Natural killer cell treated with Interleukin-12 subunit alpha and Interleukin-12 subunit beta and Interleukin-15 and Interleukin-18, amount 100 ng/mL, for 72 hours (primary cell): ENCODE results near the gene MACROD1. TPM values are rescaled to one million over a fixed set of nuclear protein-coding genes. Genes with fewer than 3 reads are reported as not detected.

Experiments used
- ATAC-seq, 2 donors: fragments of 150-1000 bp; cut with Tn5 transposase in 1 of 2; sonication (Bioruptor Pico), chemical (Tn5 transposase) in 1 of 2; 2 replicates each; pipeline ENCODE4 v1.10.0; 2021
- DNase-seq: peaks from one replicate; pipeline ENCODE4 v3.0.0; 2022; ENCODE audit warnings: low spot score
- H3K27ac Mint-ChIP-seq, 2 donors: 1 replicate in 1 of 2; 2 replicates in 1 of 2; pipeline ENCODE4 v1.8.0; 2022; ENCODE audit warnings: mixed read lengths in 2 of 2, mild to moderate bottlenecking in 1 of 2, moderate library complexity in 1 of 2
- H3K27me3 Mint-ChIP-seq, 2 donors: 1 replicate in 1 of 2; 2 replicates in 1 of 2; pipeline ENCODE4 v1.8.0; 2022; ENCODE audit warnings: mixed read lengths in 2 of 2
- H3K36me3 Mint-ChIP-seq: one replicate; pipeline ENCODE4 v1.8.0; 2022; ENCODE audit warnings: mixed read lengths
- H3K4me1 Mint-ChIP-seq, 2 donors: 1 replicate in 1 of 2; 2 replicates in 1 of 2; pipeline ENCODE4 v1.8.0; 2022; ENCODE audit warnings: low read depth in 2 of 2, mixed read lengths in 2 of 2, mild to moderate bottlenecking in 1 of 2
- H3K4me3 Mint-ChIP-seq: one replicate; pipeline ENCODE4 v1.8.0; 2022; ENCODE audit warnings: mixed read lengths
- H3K9me3 Mint-ChIP-seq: 2 replicates; pipeline ENCODE4 v1.8.0; 2022; ENCODE audit warnings: mixed read lengths
- total RNA-seq, 2 donors: library from RNA; stranded (reverse); gene quantifications; one replicate each; pipeline ENCODE4 v1.2.3, GENCODE V29; 2022

MACROD1 gene
- total RNA-seq, 2 donors from 2014 or later = 3.0 to 12.7 TPM

DNA sequence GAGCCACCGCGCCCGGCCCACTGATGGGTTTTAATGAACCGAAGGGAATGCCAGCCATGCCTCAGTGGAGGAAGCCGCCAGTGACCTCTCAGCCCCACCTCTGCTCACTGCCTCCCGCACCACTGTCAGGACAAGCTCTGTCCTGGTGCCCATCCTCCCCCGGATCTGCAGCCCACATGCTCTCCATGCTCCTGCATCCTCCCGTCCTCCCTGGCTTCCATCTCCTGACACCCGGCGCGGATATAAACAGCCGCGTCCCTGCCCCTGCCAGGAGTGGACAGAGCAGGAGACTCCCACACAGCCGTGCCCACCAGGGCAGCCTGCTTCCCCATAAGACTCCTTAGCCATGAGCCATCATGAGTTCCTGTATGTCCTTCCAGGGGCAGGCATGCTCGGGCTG lies 26.9 kb downstream of the MACROD1 start:
- Mint-ChIP-seq H3K4me1 (no peaks in the 10 kb centered on the region), H3K4me3 (no peak overlapping the region), H3K9me3 (no peaks in the 10 kb centered on the region), H3K27ac (no peak overlapping the region), H3K27me3 (no peaks in the 10 kb centered on the region), H3K36me3 (no peaks in the 10 kb centered on the region)
- DNase-seq (no peak), ATAC-seq (no peak)

DNA sequence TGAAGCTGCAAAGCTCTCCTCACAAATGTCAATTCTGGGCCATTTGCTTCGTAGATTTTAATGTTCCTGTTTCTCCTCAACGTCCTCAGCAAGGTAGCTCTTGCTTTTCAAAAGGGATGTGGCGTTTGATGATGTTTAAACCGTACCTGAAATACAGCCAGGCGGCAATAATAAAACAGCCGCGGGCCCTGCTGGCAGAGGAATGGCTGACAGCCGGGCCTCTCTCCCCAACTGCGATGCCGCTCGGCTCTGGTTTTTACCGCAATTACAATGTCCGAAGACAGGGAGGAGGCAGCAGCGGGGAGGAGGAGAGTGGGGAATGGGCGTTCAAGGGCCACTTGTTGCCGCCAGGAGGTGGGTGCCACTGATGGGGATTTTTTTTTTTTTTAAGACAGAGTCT lies 27.5 kb downstream of the MACROD1 start:
- ATAC-seq = no peak
- Mint-ChIP-seq H3K36me3 (no peaks in the 10 kb centered on the region), H3K9me3 (no peaks in the 10 kb centered on the region), H3K4me1 (no peaks in the 10 kb centered on the region), H3K4me3 (no peak overlapping the region), H3K27me3 (no peaks in the 10 kb centered on the region), H3K27ac (no peak overlapping the region)
- DNase-seq = no peak

GRCh38 chr11:64136765-64137441 lies 29.0 kb downstream of the MACROD1 start:
- DNase-seq = no peak
- no peaks in the 10 kb centered on the region for H3K9me3 Mint-ChIP-seq
- H3K27me3 Mint-ChIP-seq = no peaks in the 10 kb centered on the region
- no peak overlapping the region for H3K27ac Mint-ChIP-seq
- H3K4me1 Mint-ChIP-seq = no peaks in the 10 kb centered on the region
- no peak overlapping the region for H3K4me3 Mint-ChIP-seq
- no peaks in the 10 kb centered on the region for H3K36me3 Mint-ChIP-seq
- no peak for ATAC-seq

DNA sequence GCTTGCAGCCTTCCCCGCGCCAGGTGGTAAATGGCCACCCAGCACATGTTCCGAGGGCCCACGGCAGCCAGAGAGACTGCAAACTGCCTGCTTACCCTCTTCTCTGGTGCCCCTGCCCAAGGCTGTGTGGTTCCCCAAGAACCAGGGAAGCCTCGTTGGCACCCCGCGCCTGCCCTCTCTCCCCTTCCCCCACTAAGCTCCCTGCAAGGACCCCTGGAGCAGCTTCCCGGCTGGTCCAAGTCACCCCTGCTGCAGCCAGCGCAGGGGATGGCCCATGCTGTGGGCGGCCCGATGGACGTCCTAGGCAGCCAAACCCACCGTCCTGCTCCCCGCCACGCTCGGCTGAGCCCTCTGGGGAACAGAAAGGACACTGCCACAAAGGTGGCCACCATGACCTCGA lies 30.2 kb downstream of the MACROD1 start:
- H3K27ac Mint-ChIP-seq = no peak overlapping the region
- H3K4me3 Mint-ChIP-seq = no peak overlapping the region
- ATAC-seq (no peak), DNase-seq (no peak)
- H3K9me3 Mint-ChIP-seq = no peaks in the 10 kb centered on the region
- no peaks in the 10 kb centered on the region for H3K27me3 Mint-ChIP-seq
- H3K36me3 Mint-ChIP-seq = no peaks in the 10 kb centered on the region
- no peaks in the 10 kb centered on the region for H3K4me1 Mint-ChIP-seq

DNA sequence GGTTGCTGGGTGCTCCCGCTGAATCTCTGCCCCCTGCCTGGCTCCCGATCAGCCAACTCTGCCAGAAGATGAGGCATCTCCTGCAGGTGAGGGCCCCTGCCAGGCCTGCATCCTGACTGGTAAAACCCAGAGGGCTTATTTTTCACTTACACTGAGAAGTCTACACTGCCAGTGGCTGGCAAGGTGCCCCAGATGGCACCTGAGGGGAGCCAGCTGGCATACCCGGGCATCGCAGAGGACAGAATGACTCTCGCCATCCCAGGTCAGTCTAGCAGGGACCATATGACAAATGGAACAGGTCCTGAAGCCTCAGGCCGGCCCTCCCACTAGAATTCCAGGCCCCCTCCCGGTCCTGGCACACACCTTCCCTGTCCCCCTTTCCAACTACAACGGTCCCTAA lies 30.9 kb downstream of the MACROD1 start:
- H3K36me3 Mint-ChIP-seq = no peaks in the 10 kb centered on the region
- no peak overlapping the region for H3K4me3 Mint-ChIP-seq
- ATAC-seq (no peak), DNase-seq (no peak)
- H3K4me1 Mint-ChIP-seq = no peaks in the 10 kb centered on the region
- no peaks in the 10 kb centered on the region for H3K9me3 Mint-ChIP-seq
- no peaks in the 10 kb centered on the region for H3K27me3 Mint-ChIP-seq
- H3K27ac Mint-ChIP-seq = no peak overlapping the region

- Mint-ChIP-seq H3K36me3 (no peaks in the 10 kb centered on the region), H3K4me3 (no peak overlapping the region), H3K27me3 (no peaks in the 10 kb centered on the region), H3K27ac (no peak overlapping the region), H3K9me3 (no peaks in the 10 kb centered on the region), H3K4me1 (no peaks in the 10 kb centered on the region)
- DNase-seq = no peak
- ATAC-seq = no peak
These were observed 32.8 kb downstream of the MACROD1 start for GRCh38 chr11:64132982-64133705.

DNA sequence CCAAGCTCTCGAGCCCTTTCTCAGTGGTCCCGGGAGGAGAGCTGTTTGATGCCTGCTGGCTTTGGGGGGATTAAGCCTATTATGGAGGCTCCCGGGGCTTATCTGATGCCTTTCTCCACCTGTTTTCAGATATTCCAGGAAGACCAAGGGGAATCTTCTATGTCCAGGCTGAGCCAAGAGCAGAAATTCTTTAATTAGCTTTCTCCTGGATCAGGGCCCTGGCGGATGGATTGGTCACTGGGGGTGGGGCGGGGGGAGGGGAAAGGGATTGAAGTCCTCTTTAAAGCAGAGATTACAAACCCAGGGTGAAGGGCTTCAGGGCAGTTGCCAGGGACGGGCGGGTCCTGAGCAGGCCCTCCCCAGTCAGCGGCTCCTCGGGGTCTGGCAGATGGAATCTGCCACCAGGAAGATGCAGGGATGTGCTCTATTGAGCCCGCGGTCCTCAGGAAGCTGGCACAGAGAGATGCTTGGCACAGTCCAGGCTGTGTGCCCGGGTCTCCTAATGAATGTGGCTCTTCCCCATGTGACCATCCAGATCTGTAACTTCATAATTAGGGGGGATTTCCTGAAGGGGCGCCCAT lies 33.6 kb downstream of the MACROD1 start:
- Mint-ChIP-seq H3K27ac (no peak overlapping the region), H3K27me3 (no peaks in the 10 kb centered on the region), H3K4me3 (no peak overlapping the region), H3K9me3 (no peaks in the 10 kb centered on the region), H3K36me3 (no peaks in the 10 kb centered on the region), H3K4me1 (no peaks in the 10 kb centered on the region)
- ATAC-seq (no peak), DNase-seq (no peak)

- no peak for ATAC-seq
- Mint-ChIP-seq H3K4me1 (no peaks in the 10 kb centered on the region), H3K27me3 (peaks cover 0 to 2% of the 10 kb centered on the region in 2 donors), H3K4me3 (no peak overlapping the region), H3K27ac (no peak overlapping the region), H3K9me3 (no peaks in the 10 kb centered on the region), H3K36me3 (no peaks in the 10 kb centered on the region)
- DNase-seq = no peak
These were observed 34.2 kb downstream of the MACROD1 start for GRCh38 chr11:64131683-64132190.

- no peak for DNase-seq
- H3K27me3 Mint-ChIP-seq = peaks cover 0 to 7% of the 10 kb centered on the region in 2 donors
- no peaks in the 10 kb centered on the region for H3K36me3 Mint-ChIP-seq
- no peaks in the 10 kb centered on the region for H3K4me1 Mint-ChIP-seq
- no peak overlapping the region for H3K27ac Mint-ChIP-seq
- ATAC-seq = no peak
- H3K9me3 Mint-ChIP-seq = no peaks in the 10 kb centered on the region
- H3K4me3 Mint-ChIP-seq = no peak overlapping the region
These were observed 35.3 kb downstream of the MACROD1 start for GRCh38 chr11:64130618-64131017.

DNA sequence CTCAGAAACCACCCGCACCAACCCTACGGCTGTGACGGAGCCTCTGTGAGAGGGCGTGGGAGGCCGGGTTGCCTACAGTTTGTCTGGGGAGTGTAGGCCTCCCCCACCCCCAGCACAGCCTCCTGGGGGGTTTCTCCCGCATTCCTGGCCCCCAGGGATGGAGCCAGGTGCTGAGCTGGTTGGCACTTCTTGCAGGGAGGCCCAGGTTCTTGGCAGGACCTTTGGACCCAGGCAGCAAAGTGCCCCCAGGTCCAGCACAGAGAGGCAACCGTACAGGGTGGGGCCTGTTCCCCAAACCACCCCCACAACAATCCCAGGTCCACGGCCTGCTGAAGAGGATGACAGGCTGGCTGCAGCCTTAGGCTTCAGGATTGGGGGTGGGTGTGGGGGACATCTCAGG lies 36.5 kb downstream of the MACROD1 start:
- Mint-ChIP-seq H3K36me3 (no peaks in the 10 kb centered on the region), H3K27me3 (peaks cover 0 to 10% of the 10 kb centered on the region in 2 donors), H3K4me1 (no peaks in the 10 kb centered on the region), H3K27ac (no peak overlapping the region), H3K4me3 (no peak overlapping the region), H3K9me3 (no peaks in the 10 kb centered on the region)
- no peak for DNase-seq
- ATAC-seq = no peak

- peaks cover 0 to 10% of the 10 kb centered on the region in 2 donors for H3K27me3 Mint-ChIP-seq
- H3K36me3 Mint-ChIP-seq = no peaks in the 10 kb centered on the region
- H3K27ac Mint-ChIP-seq = no peak overlapping the region
- H3K4me3 Mint-ChIP-seq = no peak overlapping the region
- no peak for DNase-seq
- ATAC-seq = no peak
- H3K9me3 Mint-ChIP-seq = no peaks in the 10 kb centered on the region
- no peaks in the 10 kb centered on the region for H3K4me1 Mint-ChIP-seq
These were observed 37.5 kb downstream of the MACROD1 start for GRCh38 chr11:64128255-64129006.

GRCh38 chr11:64127267-64128072 lies 38.4 kb downstream of the MACROD1 start:
- Mint-ChIP-seq H3K9me3 (no peaks in the 10 kb centered on the region), H3K4me1 (no peaks in the 10 kb centered on the region), H3K27ac (no peak overlapping the region), H3K4me3 (no peak overlapping the region), H3K27me3 (peaks cover 0 to 10% of the 10 kb centered on the region in 2 donors), H3K36me3 (no peaks in the 10 kb centered on the region)
- DNase-seq (no peak), ATAC-seq (no peak)

DNA sequence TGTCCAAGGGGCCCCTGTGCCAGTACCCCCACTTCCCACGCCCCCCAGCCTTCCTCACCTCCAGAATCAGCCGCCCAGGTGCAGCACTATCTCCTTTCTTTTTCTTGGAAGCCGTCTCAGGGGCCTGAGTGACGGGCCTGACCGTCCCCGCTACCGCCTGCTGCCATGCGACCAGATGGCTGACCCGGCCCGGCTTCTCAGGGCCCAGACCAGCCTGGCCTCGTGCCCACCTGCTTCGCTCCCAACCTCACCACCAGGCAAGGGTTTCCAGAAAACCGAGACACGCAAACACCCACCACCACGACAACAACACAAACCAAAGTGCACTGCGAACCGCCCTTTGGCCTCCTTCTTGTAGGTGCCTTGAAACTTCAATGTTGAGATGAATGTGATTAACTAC lies 39.1 kb downstream of the MACROD1 start:
- Mint-ChIP-seq H3K27me3 (peaks cover 0 to 10% of the 10 kb centered on the region in 2 donors), H3K9me3 (no peaks in the 10 kb centered on the region), H3K36me3 (no peaks in the 10 kb centered on the region), H3K4me3 (no peak overlapping the region), H3K27ac (no peak overlapping the region), H3K4me1 (no peaks in the 10 kb centered on the region)
- ATAC-seq (no peak), DNase-seq (no peak)
